Stimulated activated CD4-positive, alpha-beta T cell treated with anti-CD3 and anti-CD28 coated beads, Interleukin-4, amount 100 ng/mL, for 4 hours (primary cell): ENCODE results near the gene TMEM229A.
"Not testable (repeated sequence)": the region's sequence is repeated elsewhere in the genome, so short reads cannot be mapped to it uniquely, and the experiment has no call there.

Experiments
- DNase-seq, 2 experiments: peaks; one replicate each; pipeline ENCODE4 v3.0.0-alpha.2; 2020

TMEM229A gene

GRCh38 chr7:124032369-124033094 lies at the start of gene TMEM229A:
Gene TMEM229A, minus strand, starts transcription at chr7:124033067. Its CDS starts 64 bp downstream, at chr7:124033003.
- DNase-seq = no peak

GRCh38 chr7:124082234-124082633 lies 49.4 kb upstream of the TMEM229A start:
- not testable (repeated sequence) for DNase-seq

- no peak for DNase-seq
Measured at GRCh38 chr7:124077546-124077945, 44.7 kb upstream of the TMEM229A start.

DNA sequence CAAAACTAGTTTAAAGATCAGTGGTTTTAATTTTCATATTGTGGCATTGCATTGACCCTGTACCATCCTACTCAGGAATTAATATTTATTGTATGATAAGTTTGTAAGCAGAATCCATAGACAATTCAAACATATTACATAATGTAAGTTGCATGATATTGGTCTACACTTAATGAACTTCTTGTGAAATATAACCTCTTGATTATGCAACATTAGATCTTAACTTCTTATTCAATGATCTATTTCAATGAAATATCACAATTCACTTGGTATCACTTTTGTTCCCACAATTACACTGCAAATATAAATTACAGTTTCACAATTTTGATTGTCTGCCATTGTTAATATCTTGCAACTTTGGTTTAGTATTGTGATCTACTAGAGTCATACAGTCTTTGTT lies 44.0 kb upstream of the TMEM229A start:
- DNase-seq = no peak

GRCh38 chr7:124074007-124074406 lies 41.1 kb upstream of the TMEM229A start:
- no peak for DNase-seq

- no peak for DNase-seq
Measured at GRCh38 chr7:124073310-124073645, 40.4 kb upstream of the TMEM229A start.

DNA sequence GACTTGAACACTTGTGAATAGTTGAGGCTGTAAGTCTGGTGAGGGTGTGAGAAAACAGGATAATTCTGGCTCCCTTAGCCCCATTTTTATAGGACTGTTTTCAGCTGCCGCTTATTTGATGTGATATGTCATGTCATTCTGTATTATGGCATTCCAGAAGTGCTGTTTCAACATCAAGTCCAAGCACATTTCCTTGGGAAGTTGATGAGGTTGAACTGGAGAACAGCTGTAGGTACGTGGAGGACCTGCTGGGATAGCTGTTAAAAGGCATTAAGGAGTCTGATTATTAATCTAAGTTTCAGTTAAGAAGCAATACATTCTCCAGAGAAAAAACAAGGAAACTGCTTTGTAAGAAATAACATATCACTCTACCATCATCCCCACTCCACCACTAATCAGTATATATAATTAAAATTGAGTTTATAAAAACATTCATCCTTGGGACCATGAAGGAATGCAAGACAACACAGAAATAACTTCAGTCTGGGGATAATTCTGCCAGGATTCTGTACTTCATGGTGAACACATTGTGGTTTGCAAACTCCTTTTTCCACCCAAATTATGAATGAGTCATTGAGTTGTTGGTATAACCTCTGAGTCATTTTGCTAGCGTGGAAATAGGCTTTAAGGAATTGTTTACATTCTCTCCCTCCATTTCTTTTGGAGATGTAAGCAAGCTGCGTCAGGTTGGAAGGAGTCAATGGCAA lies 39.9 kb upstream of the TMEM229A start:
- no peak for DNase-seq

- DNase-seq = no peak
Measured at GRCh38 chr7:124071843-124072242, 39.0 kb upstream of the TMEM229A start.

GRCh38 chr7:124062171-124062570 lies 29.3 kb upstream of the TMEM229A start:
- DNase-seq = no peak

DNA sequence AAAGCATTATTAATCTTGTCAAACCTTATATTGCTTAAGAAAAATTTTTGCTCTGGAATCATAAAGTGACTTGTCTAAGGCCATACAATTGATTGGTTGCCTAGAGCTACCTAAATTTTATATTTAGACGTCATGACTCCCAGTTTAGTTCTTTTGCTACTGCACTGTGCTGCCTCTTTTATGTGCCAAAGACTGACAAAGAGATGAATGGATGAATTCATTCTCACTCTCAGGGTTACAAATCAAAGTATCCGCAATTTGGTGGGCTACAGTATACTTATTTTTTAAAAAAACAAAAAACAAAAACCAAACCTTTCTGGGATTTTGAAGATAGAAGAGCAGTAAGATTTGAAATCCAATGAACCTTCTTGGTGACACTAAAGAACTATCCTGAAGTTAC lies 27.7 kb upstream of the TMEM229A start:
- no peak for DNase-seq

- DNase-seq = no peak
Measured at GRCh38 chr7:124059375-124059774, 26.5 kb upstream of the TMEM229A start.

GRCh38 chr7:124058515-124058914 lies 25.6 kb upstream of the TMEM229A start:
- no peak for DNase-seq

GRCh38 chr7:124057872-124058271 lies 25.0 kb upstream of the TMEM229A start:
- DNase-seq = no peak

DNA sequence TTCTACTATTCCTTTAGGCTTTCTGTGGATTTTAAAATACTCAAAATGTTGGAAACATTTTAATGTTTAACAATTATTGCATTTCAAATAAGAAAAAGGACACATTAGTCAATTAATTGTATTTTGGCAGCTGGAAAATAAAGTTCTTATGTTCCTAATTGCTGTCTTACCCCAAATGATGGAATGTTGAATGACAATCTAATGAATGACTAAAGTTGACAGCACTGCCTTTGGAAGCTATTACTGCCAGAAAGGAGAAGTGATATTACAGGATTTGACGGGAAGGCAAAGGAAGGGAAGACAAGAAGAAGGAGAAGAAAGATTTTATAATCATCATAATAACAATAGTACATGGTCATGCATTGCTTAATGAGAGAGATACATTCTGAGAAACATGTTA lies 23.4 kb upstream of the TMEM229A start:
- DNase-seq = no peak

GRCh38 chr7:124051681-124052377 lies 19.0 kb upstream of the TMEM229A start:
- no peak for DNase-seq

DNA sequence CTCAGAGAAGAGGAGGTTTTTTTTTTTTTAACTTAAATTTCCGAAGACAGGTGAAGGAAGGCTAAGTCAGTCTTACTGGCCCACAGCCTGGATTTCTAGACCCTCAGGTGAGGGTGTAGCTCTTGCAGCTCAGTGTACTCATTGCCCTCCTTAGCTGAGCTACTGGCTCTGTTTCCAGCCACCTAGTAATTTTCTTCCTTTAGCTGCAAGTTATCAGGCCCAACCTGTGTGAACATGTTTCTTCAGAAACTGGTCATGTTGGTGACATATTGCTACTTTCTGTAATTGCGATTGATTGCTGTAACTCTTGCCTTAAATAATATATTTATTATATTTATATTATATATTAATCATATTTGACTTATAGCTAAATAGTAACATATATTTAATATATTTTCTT lies 10.0 kb upstream of the TMEM229A start:
- DNase-seq = no peak

GRCh38 chr7:124041439-124041838 lies 8.6 kb upstream of the TMEM229A start:
- DNase-seq = no peak

DNA sequence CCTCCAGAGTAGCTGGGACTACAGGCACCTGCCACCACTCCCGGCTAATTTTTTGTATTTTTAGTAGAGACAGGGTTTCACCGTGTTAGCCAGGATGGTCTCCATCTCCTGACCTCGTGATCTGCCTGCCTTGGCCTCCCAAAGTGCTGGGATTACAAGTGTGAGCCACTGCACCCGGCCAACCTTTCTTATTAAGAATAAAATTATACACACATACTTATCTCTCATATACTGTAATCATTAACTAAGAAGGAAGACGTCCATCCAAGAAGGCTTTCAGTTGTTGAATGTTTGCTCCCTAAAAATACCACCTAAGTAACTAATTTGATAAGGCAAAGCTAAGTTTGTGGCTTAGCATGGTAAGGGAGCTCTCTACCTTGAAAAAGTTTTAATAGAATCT lies 5.0 kb upstream of the TMEM229A start:
- DNase-seq = not testable (repeated sequence)

- no peak for DNase-seq
Measured at GRCh38 chr7:124035706-124036105, 2.8 kb upstream of the TMEM229A start.

- no peak for DNase-seq
Measured at GRCh38 chr7:124034754-124035100, 1.9 kb upstream of the TMEM229A start.

GRCh38 chr7:124033807-124034753 lies 1.2 kb upstream of the TMEM229A start:
- no peak for DNase-seq

DNA sequence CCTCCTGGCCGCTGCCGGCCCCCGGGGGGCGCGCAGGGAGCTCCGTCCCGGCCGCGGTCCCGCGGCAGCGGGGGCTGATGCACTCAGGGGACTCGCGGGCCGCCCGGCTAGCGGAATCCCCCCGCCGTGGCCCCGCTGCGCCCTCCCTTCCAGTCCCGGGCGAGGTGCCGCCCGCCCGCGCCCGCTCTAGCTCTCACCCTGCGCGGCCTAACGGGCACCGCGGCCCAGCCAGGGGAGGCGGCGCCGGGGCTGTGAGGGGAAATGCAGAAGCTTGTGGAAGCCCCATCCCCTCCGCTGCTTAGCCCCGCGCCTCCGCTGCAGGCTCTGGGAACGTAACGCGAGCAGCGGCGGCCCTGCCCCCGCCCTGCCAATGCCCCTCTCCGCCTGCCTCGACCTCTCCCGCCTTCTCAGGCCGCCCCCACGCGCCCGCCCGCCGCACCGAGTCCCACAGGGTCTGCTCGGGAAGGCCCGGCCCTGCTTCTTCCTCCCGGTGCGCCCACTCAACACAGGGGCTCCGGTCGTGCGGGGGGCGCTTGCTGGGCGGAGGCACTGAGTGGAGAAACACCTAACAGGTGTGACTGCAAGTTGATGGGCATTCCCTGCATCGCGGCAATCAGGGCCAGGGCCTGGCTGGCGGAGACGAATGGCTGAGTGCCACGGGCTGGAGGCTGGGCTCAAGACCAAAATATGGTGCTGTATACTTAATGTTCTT lies 384 bp upstream of the TMEM229A start:
- no peak for DNase-seq
